GM08714 (cell line): ENCODE data around the gene SLC37A2.

Experiments
- H3K4me3 ChIP-seq: fragments of 200-500 bp; sonication (Bioruptor generic); 2 replicates; pipeline ENCODE4 v1.5.1; 2014; ENCODE audit warnings: mild to moderate bottlenecking, low read length, inconsistent platforms
- ZNF274 ChIP-seq: IDR thresholded peaks from 2 replicates; pipeline ENCODE4 v1.6.1; 2012; ENCODE audit warnings: mild to moderate bottlenecking, low read depth, low read length

The SLC37A2 gene

DNA sequence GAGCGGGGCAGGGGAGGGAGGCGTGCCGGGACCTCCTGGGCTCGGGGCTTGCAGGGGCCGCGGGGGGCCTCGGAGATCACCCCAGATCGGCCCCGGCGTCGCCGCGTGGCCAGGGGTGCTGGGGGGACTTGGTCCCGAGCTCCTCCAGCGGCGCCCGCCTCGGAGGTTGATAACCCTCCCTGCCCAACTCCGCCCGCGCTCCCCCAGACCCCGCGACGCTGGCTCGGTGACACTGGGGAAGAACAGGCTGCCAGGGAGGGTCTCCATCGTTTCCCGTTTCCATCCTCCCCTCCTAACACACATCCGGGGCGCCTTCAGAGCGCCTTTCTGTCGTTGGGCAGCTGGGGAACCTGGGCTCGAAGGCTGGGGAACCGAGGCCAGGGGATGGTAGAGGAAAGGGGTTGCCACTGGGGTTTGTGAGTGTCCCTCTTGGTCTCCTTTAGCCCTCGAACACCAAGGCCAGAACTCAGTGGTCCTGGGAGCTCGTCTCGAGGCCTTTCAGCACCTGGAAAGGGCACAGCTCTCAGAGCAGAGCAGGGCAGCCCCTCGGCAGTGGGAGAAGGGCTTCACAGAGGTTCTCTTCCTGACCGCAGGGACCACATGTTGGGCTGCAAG is 431 bp downstream of the SLC37A2 start:
- peak overlapping the region; percentile 67; the same call in 1 of the 2 replicates for H3K4me3 ChIP-seq
- TF ChIP-seq ZNF274: no peak

DNA sequence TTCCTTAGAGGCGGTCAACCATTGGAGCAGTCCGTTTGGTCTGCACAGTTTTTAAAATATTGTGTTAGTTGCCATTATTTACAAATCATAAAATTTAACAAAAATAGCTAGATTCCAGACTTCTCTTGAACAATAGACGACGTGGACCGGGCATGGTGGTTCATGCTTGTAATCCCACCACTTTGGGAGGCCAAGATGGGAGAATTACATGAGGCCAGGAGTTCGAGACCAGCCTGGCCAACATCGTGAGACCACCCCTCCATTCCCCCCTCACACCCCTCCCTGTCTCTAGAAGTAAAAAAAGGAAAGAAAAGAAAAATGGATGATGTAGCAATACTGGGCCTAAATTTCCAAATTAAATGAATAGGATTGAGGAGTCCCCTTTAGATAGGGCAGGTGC is 965 bp downstream of the SLC37A2 start:
- H3K4me3 ChIP-seq: peak overlapping the region; percentile 67; the same call in 1 of the 2 replicates

DNA sequence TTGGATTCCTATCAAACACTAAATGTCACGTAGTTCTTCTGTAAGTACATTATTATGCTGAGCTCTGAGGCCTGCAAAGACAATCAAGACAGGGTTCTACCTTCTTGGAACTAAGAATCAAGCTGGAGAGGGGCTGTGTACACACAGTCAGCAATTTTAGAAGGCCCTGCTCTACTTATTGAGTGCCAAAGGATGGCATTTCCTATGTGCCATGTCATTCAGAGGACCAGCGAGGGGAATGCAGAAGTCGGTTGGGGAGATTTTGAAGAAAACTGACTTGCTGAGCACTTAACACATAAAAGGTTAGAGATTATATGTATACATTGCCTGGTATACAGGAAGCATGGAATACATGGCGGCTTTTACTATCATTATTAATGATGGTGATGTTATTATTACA is 5.3 kb downstream of the SLC37A2 start:
- H3K4me3 ChIP-seq: no peak overlapping the region

More for the DNA sequence above, 965 bp downstream of the SLC37A2 start:
- no peak for TF ChIP-seq ZNF274

DNA sequence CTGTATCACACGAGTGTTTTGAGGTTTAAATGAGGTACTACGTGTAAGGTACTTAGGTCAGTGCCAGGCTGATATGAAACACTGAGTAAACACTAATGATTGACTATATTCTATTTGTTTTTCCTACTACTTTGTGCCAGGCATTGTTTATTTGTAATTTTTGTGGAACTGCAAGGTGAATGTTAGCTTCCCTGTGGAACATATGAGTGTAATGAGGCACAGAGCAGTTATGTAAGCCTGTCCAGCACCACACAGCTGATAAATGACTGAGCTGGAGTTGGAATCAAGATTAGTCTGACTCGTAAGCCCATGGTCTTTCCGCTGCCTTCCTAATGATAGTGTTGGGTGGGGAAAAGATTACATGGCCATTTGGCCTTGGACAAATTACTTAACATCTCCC is 5.9 kb downstream of the SLC37A2 start:
- TF ChIP-seq ZNF274: no peak

More for the DNA sequence above, 5.3 kb downstream of the SLC37A2 start:
- TF ChIP-seq ZNF274: no peak

DNA sequence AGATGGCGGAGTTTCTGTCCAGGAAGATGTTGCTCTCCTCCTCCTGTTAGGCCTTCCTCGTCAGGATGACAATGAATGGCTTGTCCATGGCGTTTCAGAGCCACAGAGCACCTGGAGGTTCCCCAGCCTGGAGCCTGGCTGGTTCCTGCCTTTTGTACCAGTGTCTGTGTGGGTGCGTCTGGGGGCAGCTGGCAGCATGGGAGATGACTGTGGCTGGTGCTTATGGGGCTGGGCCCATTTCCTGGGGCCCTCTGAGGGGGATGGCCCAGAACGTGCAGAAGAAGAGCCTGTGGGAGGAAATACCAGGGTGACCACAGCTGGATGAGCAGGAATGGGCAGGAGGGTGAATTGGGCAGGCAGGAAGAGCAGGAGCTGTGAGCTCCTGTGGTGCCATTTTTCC is 6.7 kb downstream of the SLC37A2 start:
- no peak for TF ChIP-seq ZNF274

More for the DNA sequence above, 5.9 kb downstream of the SLC37A2 start:
- H3K4me3 ChIP-seq: no peak overlapping the region

DNA sequence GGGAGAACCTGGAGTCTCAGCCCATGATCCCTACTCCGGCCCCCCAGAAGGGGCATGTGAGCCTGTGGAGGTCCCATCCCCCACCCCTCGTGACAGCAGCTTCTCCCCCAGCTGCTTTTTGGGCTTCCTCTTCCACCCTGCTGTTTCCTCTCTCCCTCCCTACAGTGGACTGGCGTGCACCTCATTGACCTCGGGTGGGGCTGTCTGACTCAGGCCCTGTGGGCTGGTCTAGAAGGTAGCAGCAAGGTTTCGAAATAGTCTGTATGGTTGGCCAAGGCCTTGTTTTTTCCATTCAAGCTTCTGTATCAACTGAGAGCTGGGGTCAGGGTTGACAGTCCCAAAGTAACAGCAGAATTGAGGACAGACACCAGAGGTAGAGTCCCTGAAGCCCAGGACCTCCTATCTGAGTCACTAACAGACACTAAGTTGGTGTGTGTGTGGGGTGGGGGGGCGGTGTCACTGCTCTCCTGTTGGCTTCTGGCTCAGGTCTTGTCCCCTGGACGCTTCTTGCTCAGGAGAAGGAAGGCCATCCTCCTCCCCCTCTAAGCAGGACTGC is 7.7 kb downstream of the SLC37A2 start:
- no peak for TF ChIP-seq ZNF274
- H3K4me3 ChIP-seq: no peak overlapping the region

More for the DNA sequence above, 6.7 kb downstream of the SLC37A2 start:
- no peak overlapping the region for H3K4me3 ChIP-seq

DNA sequence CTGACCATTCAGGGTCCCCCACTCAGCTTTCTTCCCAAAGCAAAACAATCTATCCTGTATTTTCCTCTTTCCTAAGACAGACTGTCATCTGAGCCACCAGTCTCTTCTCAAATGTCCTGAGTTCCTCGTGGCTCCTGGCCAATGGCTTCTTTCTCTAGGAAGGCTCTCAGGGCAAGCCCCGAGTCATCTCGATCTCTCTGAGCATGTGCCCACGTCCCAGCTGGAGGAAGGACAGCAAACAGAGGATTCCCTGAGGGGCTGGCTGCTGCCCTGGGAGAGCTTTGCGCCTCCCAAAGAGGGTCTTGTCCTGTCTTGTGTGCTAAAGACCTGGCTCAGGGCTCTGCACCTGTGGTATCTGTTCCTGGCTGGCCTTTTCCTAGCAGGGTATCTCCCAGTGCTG is 8.3 kb downstream of the SLC37A2 start:
- no peak for TF ChIP-seq ZNF274
- no peak overlapping the region for H3K4me3 ChIP-seq

DNA sequence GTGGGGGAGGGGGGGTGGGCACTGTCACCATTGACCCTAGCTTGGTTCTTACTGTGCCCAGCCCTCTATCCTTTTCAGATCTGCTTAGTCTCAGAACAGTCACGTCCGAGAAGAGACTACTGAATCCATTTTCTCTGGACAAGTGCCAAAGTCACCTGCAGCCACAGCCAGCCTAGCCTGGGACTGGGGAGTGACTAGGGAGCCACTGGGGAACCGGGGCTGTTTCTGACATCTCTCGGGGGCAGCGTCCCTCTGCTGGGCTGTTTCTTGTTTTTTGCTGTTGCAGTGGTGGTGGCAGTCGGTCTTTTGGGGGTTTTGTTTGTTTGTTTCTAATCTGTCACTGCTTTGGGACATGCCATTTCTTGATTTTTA is 8.7 kb downstream of the SLC37A2 start:
- peak overlapping the region; percentile 30; the same call in 1 of the 2 replicates for H3K4me3 ChIP-seq
- no peak for TF ChIP-seq ZNF274

DNA sequence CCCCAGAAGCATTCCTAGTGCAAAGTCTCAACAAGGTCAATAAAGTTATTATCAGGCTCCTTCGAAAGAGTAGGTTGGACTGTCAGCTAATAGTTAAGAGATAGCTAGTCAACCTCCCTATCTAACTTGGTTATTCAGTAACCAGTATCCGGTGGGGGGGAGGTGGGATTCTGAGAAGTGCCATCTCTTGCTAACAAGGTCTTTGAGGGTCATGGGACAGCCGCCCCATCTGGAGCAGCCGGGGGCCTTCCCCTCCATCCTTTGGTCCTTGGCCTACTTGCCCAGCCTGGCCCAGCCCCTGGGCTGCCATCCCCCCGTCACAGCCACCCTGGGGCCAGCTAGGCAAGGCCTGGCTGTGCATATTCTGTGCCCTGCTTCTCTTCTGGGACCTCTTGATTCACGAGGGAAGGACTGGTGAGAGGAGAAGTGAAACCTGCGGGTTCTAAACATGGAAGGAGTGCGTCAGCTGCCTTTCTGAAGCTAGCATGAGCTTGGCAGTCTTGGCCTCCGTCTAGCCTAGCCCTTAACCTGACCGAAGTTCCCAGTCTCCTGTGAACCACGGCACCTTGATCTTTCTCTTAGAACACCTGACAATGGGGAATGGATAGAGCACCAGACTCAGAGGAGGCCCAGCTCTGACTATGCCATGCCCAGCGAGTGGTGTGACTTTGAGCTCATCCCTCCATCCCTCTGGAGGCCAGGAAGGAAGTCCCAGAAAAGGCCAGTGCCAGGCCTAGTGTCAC is 9.3 kb downstream of the SLC37A2 start:
- peak overlapping the region; percentile 30; the same call in 1 of the 2 replicates for H3K4me3 ChIP-seq
- no peak for TF ChIP-seq ZNF274

DNA sequence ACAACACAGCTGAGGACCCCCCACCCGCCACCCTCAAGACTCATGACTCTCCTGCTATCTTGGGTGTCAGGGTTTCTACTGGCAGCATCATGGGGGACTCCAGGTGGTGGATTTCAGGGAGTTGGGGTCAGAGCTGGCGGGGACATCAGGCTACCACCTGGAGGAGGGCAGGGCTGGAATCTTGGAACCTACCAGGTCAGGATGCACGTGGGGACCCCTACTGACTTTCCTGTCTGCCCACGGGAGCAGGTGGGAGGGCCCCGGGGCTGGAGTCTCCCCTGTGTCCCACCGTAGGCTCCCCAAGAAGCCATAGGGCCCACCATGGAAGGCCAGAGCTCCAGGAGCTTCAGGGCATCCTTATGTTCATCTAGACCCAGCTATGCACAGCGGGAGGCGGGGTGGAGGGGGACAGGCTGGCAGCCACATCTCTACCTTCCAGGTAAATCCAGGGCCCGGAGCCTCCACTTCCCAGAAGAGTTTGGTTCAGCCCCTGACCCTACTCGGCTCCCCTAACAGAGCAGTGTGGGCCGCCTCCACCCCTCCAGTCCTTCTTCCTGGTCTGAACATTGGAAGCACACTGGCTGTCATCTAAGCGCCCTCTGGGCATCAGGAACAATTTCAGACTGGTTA is 10.0 kb downstream of the SLC37A2 start:
- H3K4me3 ChIP-seq: no peak overlapping the region; the same call in 1 of the 2 replicates
- no peak for TF ChIP-seq ZNF274

DNA sequence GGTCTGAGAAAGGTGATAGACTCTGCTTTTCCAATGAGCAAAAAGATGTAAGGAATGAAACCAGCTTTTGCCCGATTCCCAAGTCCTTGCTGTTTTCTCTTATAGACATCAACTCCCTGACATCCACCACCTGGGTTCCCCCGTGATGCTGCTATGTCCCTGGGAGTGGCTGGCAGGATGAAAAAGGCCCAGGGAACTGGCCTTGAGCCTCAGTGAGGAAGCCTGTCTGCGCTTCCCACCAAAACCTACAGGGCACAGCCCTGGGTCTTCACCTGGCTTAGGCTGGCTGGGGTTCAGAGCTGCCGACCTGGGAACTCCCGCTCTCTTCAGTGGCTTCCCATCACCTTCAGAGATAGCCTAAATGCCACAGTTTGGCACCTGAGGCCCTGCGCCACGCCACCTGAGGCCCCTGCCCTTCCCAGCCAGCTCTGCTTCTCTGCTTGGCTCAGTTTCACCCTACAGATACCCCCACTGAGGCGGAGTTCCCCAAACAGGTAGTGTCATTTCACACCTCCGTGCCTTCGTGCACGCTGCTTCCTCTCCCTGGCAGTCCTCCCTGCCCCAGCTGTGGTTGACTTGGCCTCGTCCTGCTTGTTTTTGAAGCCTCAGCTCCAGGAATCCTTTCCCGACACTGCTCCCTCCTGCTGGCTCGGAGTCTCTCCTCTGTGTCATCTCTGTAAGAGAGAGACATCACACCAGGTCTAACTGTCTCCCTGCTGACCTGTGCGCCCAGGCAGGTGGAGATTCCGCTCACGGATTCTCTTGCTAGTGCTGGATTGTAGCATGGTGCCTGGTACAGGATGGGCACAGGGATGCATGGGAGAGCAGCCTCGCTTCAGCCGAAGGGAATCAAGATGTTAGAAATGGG is 10.7 kb downstream of the SLC37A2 start:
- no peak overlapping the region for H3K4me3 ChIP-seq
- TF ChIP-seq ZNF274: no peak

DNA sequence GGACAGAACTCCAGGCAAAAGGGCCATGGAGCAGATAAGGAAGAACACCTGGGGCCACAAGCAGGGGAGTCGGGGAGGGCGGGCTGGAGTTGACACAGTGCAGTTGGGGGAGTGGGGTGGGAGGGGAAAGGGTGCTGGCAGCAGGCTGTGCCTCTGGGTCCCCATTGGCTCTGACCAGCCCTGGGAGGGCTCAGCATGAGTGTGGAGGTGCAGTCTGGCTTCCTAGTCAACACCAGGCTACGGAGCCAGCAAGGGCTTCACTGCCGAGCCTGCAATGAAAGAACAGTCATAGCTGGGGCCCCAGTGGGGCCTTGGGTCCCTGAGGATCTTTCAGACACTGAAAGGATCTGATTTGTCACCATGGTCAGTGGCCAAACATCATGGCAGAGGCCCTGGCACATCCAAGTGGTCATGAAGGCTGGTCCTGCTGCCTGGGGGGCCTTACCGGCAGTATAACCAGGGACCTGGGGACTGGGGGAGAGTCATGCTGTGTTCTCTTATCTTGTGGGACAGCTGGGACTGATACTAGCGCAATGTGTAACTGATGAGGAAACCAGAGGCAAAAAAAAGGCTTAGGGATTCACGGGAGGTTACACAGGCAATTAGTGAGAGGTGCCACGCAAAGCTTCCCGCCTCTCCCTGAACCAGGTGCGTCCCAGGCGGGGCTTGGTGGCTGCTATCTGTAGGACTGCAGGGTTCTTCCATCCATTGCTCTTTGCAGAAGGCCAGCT is 11.6 kb downstream of the SLC37A2 start:
- no peak overlapping the region for H3K4me3 ChIP-seq
- TF ChIP-seq ZNF274: no peak

DNA sequence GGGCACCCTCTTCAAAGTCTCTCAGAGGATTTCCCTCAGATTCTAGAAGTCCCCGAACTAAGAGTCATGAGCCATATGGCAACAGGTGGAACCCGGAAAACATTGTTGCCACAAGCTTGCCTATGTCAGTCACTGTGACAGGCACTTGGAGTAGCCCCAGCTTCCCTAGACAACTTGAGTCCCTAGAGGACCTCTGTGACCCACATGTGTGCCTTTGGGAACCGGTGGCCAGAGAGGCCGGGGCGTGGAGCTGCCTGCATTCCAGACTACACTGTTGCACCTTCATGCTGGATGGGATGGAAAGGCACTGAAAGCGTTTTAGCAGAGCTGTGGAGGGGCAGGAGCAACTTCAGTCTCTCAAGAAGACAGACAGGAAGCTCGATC is 12.1 kb downstream of the SLC37A2 start:
- TF ChIP-seq ZNF274: no peak
- no peak overlapping the region for H3K4me3 ChIP-seq
